CD4-positive, alpha-beta T cell (primary cell): ENCODE data around the gene TMEM14C. TPM values are rescaled to one million over a fixed set of nuclear protein-coding genes. Genes with fewer than 3 reads are reported as not detected.

Source experiments
- ATAC-seq: fragments of 200-7000 bp; cut with Tn5 transposase; one replicate; pipeline ENCODE4 v1.10.0; 2022; ENCODE audit warnings: mild to moderate bottlenecking; ENCODE audit not compliant: poor library complexity
- CTCF ChIA-PET: fragments of 350-600 bp; sonication (Branson Sonifier 250); formaldehyde crosslinking; loops from one replicate; lab custom pipeline; 2021; ENCODE audit warnings: antibody characterized with exemption, inconsistent platforms; lab: Charles Lee
- POLR2A ChIA-PET: fragments of 350-600 bp; sonication (Branson Sonifier 250); formaldehyde crosslinking; loops from one replicate; lab custom pipeline; 2021; ENCODE audit warnings: antibody characterized with exemption, inconsistent platforms; lab: Charles Lee
- DNase-seq, 14 experiments: peaks; one replicate each; pipeline ENCODE4 v3.0.0-alpha.2; 2013 to 2020; ENCODE audit warnings: mixed read lengths in 2 of 14
- H3K27ac ChIP-seq, 2 donors: one replicate each; pipeline versions ENCODE4 v1.5.1 to v1.7.0; 2013; ENCODE audit warnings: low read length in 2 of 2, low read depth in 1 of 2, mild to moderate bottlenecking in 1 of 2
- H3K27me3 ChIP-seq, 2 experiments: 1 replicate in 1 of 2; 2 replicates in 1 of 2; pipeline versions ENCODE4 v1.6.1 to v1.7.0; 2013; ENCODE audit warnings: low read length in 2 of 2, control low read depth in 1 of 2, mild to moderate bottlenecking in 1 of 2, moderate library complexity in 1 of 2; ENCODE audit not compliant: insufficient read depth in 2 of 2, control insufficient read depth in 1 of 2
- H3K36me3 ChIP-seq: one replicate; pipeline ENCODE4 v1.6.1; 2013; ENCODE audit warnings: low read length, control low read depth; ENCODE audit not compliant: insufficient read depth
- H3K4me1 ChIP-seq: one replicate; pipeline ENCODE4 v1.6.1; 2013; ENCODE audit warnings: low read length, control low read depth; ENCODE audit not compliant: insufficient read depth
- H3K4me3 ChIP-seq: one replicate; pipeline ENCODE4 v1.5.1; 2013; ENCODE audit warnings: mild to moderate bottlenecking, low read length, moderate library complexity
- H3K9me3 ChIP-seq, 2 experiments: 1 replicate in 1 of 2; 2 replicates in 1 of 2; pipeline versions ENCODE4 v1.6.1 to v1.7.0; 2013; ENCODE audit warnings: low read length in 2 of 2, mild to moderate bottlenecking in 2 of 2, control low read depth in 1 of 2, moderate library complexity in 1 of 2; ENCODE audit not compliant: control insufficient read depth in 1 of 2, insufficient read depth in 1 of 2
- H3K27ac Mint-ChIP-seq: one replicate; pipeline ENCODE4 v1.8.0; 2020; ENCODE audit warnings: mixed read lengths
- H3K27me3 Mint-ChIP-seq: one replicate; pipeline ENCODE4 v1.8.0; 2021; ENCODE audit warnings: mixed read lengths
- H3K36me3 Mint-ChIP-seq: one replicate; pipeline ENCODE4 v1.8.0; 2021; ENCODE audit warnings: low read depth, mixed read lengths
- H3K4me1 Mint-ChIP-seq: one replicate; pipeline ENCODE4 v1.8.0; 2021; ENCODE audit warnings: low read depth, mixed read lengths
- H3K4me3 Mint-ChIP-seq: one replicate; pipeline ENCODE4 v1.8.0; 2020; ENCODE audit warnings: mild to moderate bottlenecking, mixed read lengths
- H3K9me3 Mint-ChIP-seq: one replicate; pipeline ENCODE4 v1.8.0; 2020; ENCODE audit warnings: mixed read lengths
- CTCF ChIP-seq: fragments of 200-600 bp; IDR thresholded peaks from one replicate; pipeline ENCODE4 v1.8.0; 2022; ENCODE audit warnings: antibody characterized with exemption, mild to moderate bottlenecking
- intact Hi-C, 2 experiments: fragments of 100-400 bp; cut with DNase I in 1 of 2; cut with micrococcal nuclease in 1 of 2; formaldehyde crosslinking; loops; one replicate each; pipeline versions ENCODE4 v1.15.1 to v1.9.0; 2023 to 2025; cut with DNase I, micrococcal nuclease
- polyA plus RNA-seq, 2 donors: library from polyadenylated mRNA; unstranded; fragments of 120-200 nt; gene quantifications; one replicate each; pipeline ENCODE4 v1.2.1, GENCODE V29; 2013
- total RNA-seq, 174 experiments: library from RNA in 2 of 174; stranded (reverse) in 2 of 174; gene quantifications; one replicate each; pipeline ENCODE4 v1.2.3 and lab custom pipeline; 2021 to 2026

The TMEM14C gene
- total RNA-seq = 10 to 100 TPM; 14.4 to 14.6 TPM
- polyA plus RNA-seq (2013, experiment 1 of 2) = 47.3 TPM
- 38.7 TPM for polyA plus RNA-seq (2013, experiment 2 of 2)
- total RNA-seq (lab: John Stamatoyannopoulos, UW) = 1.6 to 73.6 (median 21.9) reads per million in 172 experiments

- H3K4me3 ChIP-seq = peak within 1 kb of the TSS; percentile 76
- peak; percentile 44 to 91 (median 78) for DNase-seq
- H3K36me3 ChIP-seq = no peaks in the 10 kb centered on the region
- TF ChIP-seq CTCF = no peak
- H3K27ac ChIP-seq = peak within 1 kb of the TSS; percentile 37 to 73
- peaks cover 38% of the 10 kb centered on the region for H3K36me3 Mint-ChIP-seq
- CTCF ChIA-PET = interaction anchor here (1.0 kb wide), 1 partner anchor 12 kb away, joined by 3 read pairs; no protein-coding TSS in a partner anchor
- peak; percentile 57 for ATAC-seq
- peaks cover 69% of the 10 kb centered on the region for H3K4me1 Mint-ChIP-seq
- peaks cover 8% of the 10 kb centered on the region for H3K9me3 Mint-ChIP-seq
- peaks cover 40% of the 10 kb centered on the region for H3K4me1 ChIP-seq
- no peaks in the 10 kb centered on the region for H3K27me3 ChIP-seq
- H3K9me3 ChIP-seq = no peaks in the 10 kb centered on the region
- H3K27ac Mint-ChIP-seq = peak within 1 kb of the TSS; percentile 92
- intact Hi-C loops = loop anchor here in 1 of 2 experiments (1.0 kb wide), 1 partner anchor 24 kb away; the partner anchor contains the start of gene TMEM14B
- POLR2A ChIA-PET = interaction anchor here (1.7 to 6.2 kb wide), 3 partner anchors 15 to 29 kb away, joined by 3 to 82 read pairs (median 64); partner anchors contain the start of genes C6orf52, PAK1IP1 and TMEM14B
- H3K27me3 Mint-ChIP-seq = no peaks in the 10 kb centered on the region
- peak within 1 kb of the TSS; percentile 95 for H3K4me3 Mint-ChIP-seq
Measured at GRCh38 chr6:10722820-10723566, at the start of gene TMEM14C. TMEM14C (plus strand) TSS chr6:10723070; CDS start chr6:10724614, 1,544 bp downstream.

GRCh38 chr6:10676403-10676802, 46.5 kb upstream of the TMEM14C start:
- Histone ChIP-seq H3K4me1 (no peaks in the 10 kb centered on the region), H3K27me3 (no peaks in the 10 kb centered on the region), H3K4me3 (no peak overlapping the region), H3K36me3 (no peaks in the 10 kb centered on the region), H3K27ac (no peak overlapping the region), H3K9me3 (peaks cover 0 to 3% of the 10 kb centered on the region in 2 experiments)
- CTCF ChIA-PET = no interaction called here
- intact Hi-C loops = no loop called here
- DNase-seq (no peak), ATAC-seq (no peak)
- Mint-ChIP-seq H3K27ac (no peak overlapping the region), H3K36me3 (no peaks in the 10 kb centered on the region), H3K4me3 (no peak overlapping the region), H3K4me1 (no peaks in the 10 kb centered on the region), H3K9me3 (no peaks in the 10 kb centered on the region), H3K27me3 (peaks cover 5% of the 10 kb centered on the region)
- TF ChIP-seq CTCF = no peak
- POLR2A ChIA-PET = no interaction called here

GRCh38 chr6:10678456-10678855, 44.4 kb upstream of the TMEM14C start:
- peaks cover 5% of the 10 kb centered on the region for H3K27me3 Mint-ChIP-seq
- DNase-seq = no peak
- no peak overlapping the region for H3K4me3 Mint-ChIP-seq
- ChIA-PET CTCF (no interaction called here), POLR2A (no interaction called here)
- H3K9me3 Mint-ChIP-seq = no peaks in the 10 kb centered on the region
- no peaks in the 10 kb centered on the region for H3K27me3 ChIP-seq
- peaks cover 0 to 3% of the 10 kb centered on the region in 2 experiments for H3K9me3 ChIP-seq
- H3K4me3 ChIP-seq = no peak overlapping the region
- no peaks in the 10 kb centered on the region for H3K36me3 ChIP-seq
- no peaks in the 10 kb centered on the region for H3K36me3 Mint-ChIP-seq
- H3K27ac Mint-ChIP-seq = no peak overlapping the region
- H3K4me1 Mint-ChIP-seq = peaks cover 11% of the 10 kb centered on the region
- H3K4me1 ChIP-seq = no peaks in the 10 kb centered on the region
- TF ChIP-seq CTCF = no peak
- intact Hi-C loops = no loop called here
- no peak overlapping the region for H3K27ac ChIP-seq
- ATAC-seq = no peak
